Mucosa of gallbladder (tissue), 1 donor: Measurements from ENCODE around the gene A2ML1. TPM values are rescaled to one million over a fixed set of nuclear protein-coding genes. Genes with fewer than 3 reads are reported as not detected.
"Not testable (repeated sequence)": the region's sequence is repeated elsewhere in the genome, so short reads cannot be mapped to it uniquely, and the experiment has no call there.

Experiments
- DNase-seq: peaks from one replicate; pipeline ENCODE4 v3.0.0-alpha.2; 2020; ENCODE audit warnings: low spot score
- total RNA-seq: library from RNA; stranded (reverse); gene quantifications from one replicate; pipeline ENCODE4 v1.2.1, GENCODE V29; 2021
- donor health status: DM: no; HTN: no; CAD: no.

A2ML1 gene
- total RNA-seq: 0.09 TPM

DNA sequence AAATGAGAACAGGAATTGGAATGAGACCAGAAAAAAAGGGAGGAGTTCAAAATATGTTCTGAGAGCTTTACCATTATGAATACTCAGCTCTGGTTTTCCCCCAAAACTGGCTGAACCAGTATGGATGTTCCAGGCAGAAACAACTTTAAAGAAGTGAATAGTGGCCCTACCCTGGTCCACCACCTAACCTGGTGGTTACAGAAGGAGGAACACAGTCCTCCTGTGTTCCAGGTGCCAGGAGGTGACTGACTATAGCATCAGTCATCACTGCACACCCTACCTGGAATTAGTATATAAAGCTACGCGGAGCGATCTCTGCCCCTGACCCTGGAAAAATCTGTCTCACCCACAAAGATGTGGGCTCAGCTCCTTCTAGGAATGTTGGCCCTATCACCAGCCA is at the start of gene A2ML1:
TSS of gene A2ML1 (plus strand) at position 324 of the 400 bp plus-strand sequence. CDS start at position 355, 31 bp downstream.
- DNase-seq: no peak

DNA sequence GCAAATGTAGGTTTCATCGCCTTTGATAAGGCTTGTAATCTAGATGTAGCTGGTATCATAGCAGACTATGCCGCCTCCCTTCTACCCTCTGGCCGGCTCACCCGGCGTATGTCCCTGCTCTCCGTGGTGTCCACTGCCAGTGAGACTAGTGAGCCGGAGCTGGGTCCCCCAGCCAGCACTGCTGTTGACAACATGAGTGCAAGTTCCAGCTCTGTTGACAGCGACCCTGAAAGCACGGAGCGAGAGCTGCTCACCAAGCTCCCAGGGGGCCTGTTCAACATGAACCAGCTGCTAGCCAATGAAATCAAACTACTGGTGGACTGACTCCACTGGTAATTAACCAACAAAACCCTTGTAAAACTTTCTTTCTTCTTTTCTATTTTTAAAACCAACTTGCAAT is 49.0 kb upstream of the A2ML1 start:
- no peak for DNase-seq

DNA sequence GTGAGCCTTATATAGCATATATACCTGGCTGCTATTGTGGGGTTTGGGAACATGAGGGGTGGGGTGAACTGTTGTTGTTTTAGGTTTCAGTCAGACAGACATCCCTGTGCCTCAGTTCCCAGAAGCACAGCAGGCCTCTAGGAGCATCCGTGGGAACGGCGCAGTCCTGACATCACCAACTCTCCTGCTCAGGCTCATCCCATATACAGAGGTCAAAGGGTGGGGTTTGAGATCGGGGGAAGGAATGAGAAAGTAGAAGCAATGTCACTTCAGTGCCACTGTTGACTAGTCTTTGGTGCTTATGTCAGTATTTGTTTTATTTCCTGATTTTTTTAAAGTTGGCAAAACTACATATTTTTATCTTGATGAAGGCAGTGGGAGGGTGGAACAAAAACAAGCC is 43.1 kb upstream of the A2ML1 start:
- DNase-seq: no peak

DNA sequence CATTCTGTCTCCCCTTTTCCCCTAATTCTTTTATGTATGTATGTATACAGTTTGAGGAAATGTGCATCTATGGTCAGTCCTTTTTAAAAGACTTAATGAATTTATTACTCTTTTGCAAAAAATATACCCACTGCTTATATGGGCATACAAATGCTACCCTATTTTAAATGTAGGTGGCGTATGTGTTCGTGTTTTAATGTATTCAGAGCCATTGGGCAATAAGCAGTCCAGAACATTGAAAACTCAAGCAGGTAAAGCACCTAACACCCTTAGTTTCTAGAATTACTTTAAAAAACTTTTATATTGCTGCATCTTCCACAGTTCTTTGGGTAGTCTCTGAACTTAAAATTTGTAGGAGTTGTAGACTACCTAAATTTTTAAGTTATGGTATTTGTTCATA is 42.6 kb upstream of the A2ML1 start:
- DNase-seq: no peak

DNA sequence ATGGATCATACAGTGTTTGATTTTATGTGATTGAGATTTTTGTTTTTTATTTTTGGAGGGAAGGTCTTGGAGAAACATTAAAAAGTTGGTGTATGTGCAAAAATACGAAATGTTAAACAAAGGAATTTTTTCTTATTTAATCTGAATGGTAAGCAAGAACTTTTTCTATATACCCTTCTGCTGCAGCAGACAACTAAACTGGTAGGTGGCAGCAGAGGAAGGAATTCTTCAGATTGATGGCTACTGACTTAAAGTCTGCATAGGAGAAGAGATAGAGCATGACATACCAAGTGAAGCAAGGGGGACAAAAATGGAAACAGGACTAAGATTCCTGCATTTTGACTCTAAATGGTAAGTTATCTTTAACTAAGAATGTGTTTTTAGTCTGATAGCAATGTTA is 42.0 kb upstream of the A2ML1 start:
- DNase-seq: no peak

DNA sequence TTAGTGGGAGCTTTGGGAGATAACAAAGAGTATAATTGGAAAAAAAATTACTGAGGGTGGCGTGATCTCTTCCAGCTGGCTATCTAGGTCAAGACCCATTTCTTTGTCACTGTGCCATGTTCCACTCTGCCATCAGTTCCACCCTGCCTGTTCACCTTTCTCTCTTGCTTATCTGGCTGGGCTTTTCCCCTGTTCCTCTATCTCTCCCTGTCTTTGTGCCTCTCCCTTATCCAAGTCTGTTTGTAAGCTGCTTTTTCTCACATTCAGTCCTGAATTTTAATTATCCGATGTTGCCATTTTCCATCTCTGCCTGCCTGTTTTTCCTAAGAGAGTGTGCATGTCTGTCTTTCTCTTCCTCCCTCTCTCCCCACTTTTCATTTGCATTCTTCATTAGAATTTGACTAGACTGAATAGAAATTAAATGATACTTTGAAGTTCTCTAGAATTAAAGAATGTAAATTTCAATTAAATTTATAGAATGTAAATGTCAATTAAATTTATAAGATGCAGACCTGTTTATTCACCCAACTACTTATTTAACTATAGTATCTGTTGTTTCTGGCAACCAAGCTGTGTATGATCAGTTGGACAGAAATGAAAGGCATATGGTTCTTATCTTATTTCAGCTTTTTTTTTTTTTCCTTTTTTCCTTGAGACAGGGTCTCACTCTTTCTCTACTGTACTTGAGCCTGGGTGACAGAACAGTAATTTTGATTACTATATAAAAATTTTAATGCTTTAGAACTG is 40.9 kb upstream of the A2ML1 start:
- DNase-seq: no peak

DNA sequence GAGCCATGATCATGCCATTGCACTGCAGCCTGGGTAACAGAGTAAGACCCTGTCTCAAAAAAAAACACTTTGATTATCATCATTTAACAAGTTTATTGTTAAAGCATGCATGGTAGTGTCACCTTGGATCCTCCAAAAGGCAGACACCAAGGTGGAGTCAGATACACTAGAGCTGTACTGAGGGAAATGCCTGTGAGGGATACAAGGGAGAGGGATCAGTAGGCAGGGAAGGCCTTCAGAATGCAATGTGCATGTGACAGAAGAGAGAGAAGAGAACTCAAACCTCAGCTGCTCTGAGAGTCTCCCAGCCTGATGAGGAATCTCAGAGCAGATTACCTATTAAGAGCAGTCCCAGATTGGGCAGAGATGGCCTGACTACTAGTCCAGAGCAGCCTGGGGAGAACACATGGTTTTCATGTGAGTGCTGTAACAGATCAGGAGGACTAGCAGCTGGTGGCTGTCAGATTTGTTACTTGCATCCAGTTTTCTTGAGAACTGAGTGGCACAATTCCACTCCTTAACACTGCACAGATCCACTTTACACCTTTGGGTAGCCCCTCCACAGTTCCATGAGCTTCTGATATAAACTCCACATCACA is 38.0 kb upstream of the A2ML1 start:
- no peak for DNase-seq

DNA sequence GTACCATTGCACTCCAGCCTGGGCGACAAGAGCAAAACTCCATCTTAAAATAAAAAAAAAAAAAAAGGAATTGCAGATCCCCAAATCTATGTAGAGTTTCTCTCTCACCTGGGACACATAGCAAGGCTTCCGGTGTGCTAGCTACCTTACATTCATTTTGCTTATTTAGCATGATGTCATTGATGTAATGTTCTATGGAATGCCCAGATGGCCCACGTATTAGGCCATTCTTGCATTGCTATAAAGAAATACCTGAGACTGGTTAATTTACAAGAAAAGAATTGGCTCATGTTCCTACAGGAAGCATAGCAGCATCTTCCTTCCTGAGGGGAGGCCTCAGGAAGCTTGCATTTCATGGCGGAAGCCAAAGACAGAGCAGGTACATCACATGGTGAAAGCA is 36.9 kb upstream of the A2ML1 start:
- DNase-seq: no peak

DNA sequence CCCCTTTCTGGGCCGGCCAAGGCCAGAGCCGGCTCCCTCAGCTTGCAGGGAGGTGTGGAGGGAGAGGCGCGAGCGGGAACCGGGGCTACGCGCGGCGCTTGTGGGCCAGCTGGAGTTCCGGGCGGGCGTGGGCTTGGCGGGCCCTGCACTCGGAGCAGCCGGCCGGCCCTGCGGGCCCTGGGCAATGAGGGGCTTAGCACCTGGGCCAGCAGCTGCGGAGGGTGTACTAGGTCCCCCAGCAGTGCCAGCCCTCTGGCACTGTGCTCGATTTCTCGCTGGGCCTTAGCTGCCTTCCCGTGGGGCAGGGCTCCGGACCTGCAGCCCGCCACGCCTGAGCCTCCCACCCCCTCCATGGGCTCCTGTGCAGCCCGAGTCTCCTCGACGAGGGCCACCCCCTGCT is 35.2 kb upstream of the A2ML1 start:
- DNase-seq: not testable (repeated sequence)

DNA sequence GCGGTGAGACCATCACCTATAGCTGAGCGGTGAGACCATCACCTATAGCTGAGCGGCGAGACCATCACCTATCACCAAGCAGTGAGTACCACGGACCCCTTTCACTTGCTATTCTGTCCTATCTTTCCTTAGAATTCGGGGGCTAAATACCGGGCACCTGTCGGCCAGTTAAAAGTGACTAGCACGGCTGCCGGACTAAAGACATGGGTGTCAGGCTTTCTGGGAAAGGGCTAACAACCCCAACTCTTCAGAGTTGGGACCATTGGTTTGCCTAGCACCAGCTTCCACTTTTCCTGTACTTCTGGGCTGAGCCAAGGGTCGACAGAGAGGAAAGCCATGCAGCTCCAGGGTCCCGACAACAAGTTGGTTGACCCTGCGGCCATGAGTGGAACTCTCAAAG is 33.7 kb upstream of the A2ML1 start:
- DNase-seq: not testable (repeated sequence)

DNA sequence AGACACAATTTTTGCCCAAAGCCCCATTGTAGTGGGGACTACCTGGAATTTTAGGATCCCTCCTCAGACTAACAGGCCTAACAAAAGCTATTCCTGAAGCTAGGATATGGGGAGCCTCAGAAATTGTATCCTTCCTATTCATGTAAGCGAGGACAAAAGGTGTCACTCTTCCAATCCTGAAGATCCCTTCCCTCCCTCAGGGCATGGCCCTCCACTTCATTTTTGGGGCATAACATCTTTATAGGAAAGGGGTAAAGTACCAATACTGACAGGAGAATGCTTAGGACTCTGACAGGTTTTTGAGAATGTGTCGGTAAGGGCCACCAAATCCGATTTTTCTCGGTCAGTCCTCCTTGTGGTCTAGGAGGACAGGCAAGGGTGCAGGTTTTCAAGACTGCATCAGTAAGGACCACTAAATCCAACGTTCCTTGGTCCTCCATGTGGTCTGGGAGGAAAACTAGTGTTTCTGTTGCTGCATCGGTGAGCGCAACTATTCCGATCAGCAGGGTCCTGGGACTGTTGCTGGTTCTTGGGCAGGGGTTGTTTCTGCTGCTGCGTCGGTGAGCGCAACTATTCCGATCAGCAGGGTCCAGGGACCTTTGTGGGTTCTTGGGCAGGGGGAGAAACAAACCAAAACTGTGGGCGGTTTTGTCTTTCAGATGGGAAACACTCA is 32.9 kb upstream of the A2ML1 start:
- not testable (repeated sequence) for DNase-seq

DNA sequence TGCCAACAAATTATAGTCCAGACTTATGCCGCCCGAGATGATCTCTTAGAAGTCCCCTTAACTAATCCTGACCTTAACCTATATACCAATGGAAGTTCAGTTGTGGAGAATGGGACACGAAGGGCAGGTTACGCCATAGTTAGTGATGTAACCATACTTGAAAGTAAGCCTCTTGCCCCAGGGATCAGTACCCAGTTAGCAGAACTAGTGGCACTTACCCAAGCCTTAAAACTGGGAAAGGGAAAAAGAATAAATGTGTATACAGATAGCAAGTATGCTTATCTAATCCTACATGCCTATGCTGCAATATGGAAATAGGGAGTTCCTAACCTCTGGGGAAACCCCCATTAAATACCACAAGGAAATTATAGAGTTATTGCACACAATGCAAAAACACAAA is 29.2 kb upstream of the A2ML1 start:
- DNase-seq: not testable (repeated sequence)

DNA sequence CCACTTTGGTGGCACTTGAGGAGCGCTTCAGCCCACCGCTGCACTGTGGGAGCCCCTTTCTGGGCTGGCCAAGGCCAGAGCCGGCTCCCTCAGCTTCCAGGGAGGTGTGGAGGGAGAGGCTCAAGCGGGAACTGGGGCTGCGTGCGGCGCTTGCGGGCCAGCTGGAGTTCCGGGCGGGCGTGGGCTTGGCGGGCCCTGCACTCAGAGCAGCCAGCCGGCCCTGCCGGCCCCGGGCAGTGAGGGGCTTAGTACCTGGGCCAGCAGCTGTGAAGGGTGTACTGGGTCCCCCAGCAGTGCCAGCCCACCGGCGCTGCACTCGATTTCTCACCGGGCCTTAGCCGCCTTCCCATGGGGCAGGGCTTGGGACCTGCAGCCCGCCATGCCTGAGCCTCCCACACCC is 27.8 kb upstream of the A2ML1 start:
- not testable (repeated sequence) for DNase-seq

DNA sequence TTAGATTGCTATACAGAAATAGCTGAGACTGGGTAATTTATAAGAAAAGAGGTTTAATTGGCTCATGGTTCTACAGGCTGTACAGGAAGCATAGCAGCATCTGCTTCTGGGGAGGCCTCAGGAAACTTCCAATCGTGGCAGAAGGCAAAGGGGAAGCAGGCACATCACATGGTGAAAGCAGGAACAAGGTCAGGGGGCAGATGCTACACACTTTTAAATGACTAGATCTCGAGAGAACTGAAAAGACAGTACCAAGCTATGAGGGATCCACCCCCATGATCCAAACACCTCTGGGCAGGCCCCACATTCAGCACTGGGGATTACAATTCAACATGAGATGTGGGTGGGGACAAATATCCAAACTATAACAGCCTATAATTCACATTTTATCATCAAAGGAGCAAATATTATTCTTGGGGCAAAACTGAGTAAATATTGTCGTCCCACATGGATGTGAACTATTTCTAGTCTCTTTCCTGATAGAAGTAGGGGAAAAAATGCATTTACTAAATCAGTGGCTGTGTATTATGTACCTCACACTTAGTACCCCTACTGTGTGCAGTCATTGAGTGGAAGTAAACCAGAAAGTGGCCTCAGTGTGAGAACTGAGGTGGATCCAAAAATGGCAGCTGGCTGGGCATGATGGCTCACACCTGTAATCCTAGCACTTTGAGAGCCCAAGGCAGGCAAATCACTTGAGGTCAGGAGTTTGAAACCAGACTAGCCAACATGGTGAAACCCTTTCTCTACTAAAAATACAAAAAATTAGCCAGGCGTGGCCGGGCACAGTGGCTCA is 25.4 kb upstream of the A2ML1 start:
- DNase-seq: no peak

DNA sequence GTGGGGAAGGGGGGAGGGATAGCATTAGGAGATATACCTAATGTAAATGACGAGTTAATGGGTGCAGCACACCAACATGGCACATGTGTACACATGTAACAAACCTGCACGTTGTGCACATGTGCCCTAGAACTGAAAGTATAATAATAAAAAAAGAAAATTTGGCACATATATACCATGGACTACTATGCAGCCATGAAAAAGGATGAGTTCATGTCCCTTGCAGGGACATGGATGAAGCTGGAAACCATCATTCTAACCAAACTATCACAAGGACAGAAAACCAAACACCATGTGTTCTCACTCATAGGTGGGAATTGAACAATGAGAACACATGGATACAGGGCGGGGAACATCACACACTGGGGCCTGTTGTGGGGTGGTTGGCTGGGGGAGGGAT is 21.2 kb upstream of the A2ML1 start:
- not testable (repeated sequence) for DNase-seq

DNA sequence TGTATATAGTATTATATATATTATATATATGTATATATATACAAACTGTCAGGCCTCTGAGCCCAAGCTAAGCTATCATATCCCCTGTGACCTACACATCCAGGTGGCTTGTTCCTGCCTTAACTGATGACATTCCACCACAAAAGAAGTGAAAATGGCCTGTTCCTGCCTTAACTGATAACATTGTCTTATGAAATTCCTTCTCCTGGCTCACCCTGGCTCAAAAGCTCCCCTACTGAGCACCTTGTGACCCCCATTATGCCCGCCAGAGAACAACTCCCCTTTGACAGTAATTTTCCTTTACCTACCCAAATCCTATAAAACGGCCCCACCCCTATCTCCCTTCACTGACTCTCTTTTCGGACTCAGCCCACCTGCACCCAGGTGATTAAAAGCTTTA is 17.6 kb upstream of the A2ML1 start:
- not testable (repeated sequence) for DNase-seq

DNA sequence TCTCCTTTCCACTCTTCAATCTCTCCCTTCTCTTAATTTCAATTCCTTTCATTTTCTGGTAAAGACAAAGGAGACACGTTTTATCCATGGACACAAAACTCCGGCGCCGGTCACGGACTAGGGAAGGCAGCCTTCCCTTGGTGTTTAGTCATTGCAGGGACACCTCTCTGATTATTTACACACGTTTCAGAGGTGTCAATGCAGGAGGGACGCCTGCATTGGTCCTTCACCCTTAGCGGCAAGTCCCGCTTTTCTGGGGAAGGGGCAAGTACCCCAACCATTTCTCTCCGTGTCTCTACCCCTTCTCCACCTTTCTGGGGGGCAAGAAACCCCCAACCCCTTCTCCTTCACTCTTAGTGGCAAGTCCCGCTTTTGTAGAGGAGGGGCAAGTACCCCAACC is 16.9 kb upstream of the A2ML1 start:
- not testable (repeated sequence) for DNase-seq

DNA sequence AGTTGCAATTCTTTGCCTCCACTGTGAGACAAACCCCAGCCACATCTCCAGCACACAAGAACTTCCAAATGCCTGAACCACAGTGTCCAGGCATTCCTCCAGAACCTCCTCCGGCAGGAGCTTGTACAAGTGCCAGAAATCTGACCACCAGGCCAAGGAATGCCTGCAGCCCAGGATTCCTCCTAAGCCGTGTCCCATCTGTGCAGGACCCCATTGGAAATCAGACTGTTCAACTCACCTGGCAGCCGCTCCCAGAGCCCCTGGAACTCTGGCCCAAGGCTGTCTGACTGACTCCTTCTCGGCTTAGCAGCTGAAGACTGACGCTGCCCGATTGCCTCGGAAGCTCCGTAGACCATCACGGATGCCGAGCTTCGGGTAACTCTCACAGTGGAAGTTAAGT is 15.3 kb upstream of the A2ML1 start:
- DNase-seq: not testable (repeated sequence)

DNA sequence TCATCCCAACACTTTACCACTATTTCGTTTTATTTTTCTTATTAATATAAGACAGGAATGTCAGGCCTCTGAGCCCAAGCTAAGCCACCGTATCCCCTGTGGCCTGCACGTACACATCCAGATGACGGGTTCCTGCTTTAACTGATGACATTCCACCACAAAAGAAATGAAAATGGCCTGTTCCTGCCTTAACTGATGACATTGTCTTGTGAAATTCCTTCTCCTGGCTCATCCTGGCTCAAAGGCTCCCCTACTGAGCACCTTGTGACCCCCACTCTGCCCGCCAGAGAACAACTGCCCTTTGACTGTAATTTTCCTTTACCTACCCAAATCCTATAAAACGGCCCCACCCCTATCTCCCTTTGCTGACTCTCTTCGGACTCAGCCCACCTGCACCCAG is 12.3 kb upstream of the A2ML1 start:
- DNase-seq: not testable (repeated sequence)

DNA sequence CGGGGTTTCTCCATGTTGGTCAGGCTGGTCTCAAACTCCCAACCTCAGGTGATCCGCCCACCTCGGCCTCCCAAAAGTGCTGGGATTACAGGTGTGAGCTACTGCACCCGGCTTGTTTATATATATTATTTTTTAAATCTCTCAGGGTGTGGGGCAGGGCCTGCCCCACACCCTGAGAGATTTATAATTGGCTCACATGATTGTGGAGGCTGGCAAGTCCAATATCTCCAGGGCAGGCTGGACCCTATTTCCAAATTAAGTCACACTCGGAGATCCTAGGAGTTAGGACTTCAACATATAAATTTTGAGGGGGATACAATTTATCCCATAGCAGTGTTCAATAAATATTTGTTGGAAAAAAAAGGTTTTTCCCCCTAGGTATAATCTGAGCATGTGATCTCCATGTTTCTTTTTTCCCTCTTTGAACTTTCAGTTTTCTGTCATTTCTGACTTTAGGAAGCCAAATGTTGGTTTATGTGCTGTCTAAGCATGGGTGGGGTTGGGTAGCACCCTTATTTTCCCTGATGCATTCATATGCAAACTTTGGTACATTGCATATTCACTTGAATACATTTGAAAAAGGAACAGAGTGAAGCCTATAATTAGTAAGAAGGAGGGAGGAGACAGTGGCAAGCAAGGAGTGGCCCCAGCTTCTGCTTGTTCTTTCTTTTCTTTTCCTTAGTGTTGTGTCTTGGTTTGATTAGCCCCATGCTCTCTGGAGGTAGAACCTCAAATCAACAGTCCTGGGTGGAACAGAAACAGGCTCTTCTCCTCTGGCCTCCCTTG is 8.7 kb upstream of the A2ML1 start:
- no peak for DNase-seq

DNA sequence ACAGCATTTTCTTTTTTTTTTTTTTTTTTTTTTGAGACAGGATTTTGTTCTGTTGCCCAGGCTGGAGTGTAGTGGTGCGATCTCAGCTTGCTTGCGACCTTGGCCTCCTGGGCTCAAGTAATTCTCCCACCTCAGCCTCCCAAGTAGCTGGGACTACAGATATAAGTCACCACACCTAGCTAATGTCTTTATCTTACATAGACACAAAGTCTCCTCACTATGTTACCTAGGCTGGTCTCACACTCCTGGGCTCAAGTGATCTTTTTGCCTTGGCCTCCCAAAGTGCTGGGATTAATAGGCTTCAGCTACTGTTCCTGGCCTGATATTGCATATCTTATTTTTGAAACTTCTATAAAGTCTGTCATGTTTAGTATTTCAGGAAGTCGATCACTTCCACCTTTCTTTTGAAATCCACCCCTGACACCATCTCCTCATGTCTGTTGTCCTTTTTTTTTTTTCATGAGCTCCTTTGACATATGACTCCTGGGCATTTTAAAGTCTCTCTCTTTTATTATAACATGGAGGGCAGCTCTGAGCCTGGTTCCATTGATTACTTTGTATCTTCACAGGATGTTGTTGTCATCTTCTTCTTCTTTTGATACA is 5.9 kb upstream of the A2ML1 start:
- DNase-seq: no peak
